DND-41 (cell line): ENCODE measurements around the gene CCDC174.

Experiments used
- CTCF ChIP-seq: IDR thresholded peaks from 2 replicates; pipeline ENCODE4 v1.5.1; 2012; ENCODE audit warnings: borderline replicate concordance, low read length, moderate library complexity, mild to moderate bottlenecking; ENCODE audit not compliant: poor library complexity, severe bottlenecking; ENCODE audit errors: extremely low read depth
- EZH2 ChIP-seq: IDR thresholded peaks from 3 replicates; pipeline ENCODE4 v1.6.1; 2012; ENCODE audit warnings: borderline replicate concordance, low read depth, mild to moderate bottlenecking, moderate library complexity, low read length, inconsistent platforms; ENCODE audit not compliant: severe bottlenecking

- TF ChIP-seq CTCF (no peak), EZH2 (no peak)
Observed at GRCh38 chr3:14605744-14606143, 45.8 kb upstream of the CCDC174 start.
